ENCODE data around the gene CARS2.

The CARS2 gene

GRCh38 chr13:110715395-110716246, 9.7 kb upstream of the CARS2 start:
- TF ChIP-seq CTCF (IDR thresholded peaks at IDR 0.05) = no peak
- H3K27ac ChIP-seq = peak overlapping the region; percentile 100
- DNase-seq (ENCODE audit: low spot score) = peak; percentile 99

GRCh38 chr13:110714797-110715394, 9.0 kb upstream of the CARS2 start:
- TF ChIP-seq CTCF (IDR thresholded peaks at IDR 0.05) = no peak
- Histone ChIP-seq H3K27ac (peak overlapping the region; percentile 100), H3K4me3 (peak overlapping the region; percentile 95)
- DNase-seq (ENCODE audit: low spot score) = no peak

More at GRCh38 chr13:110715395-110716246, 9.7 kb upstream of the CARS2 start:
- peak overlapping the region; percentile 95 for H3K4me3 ChIP-seq

GRCh38 chr13:110713981-110714796, 8.3 kb upstream of the CARS2 start:
- no peak for TF ChIP-seq CTCF (IDR thresholded peaks at IDR 0.05)
- DNase-seq (ENCODE audit: low spot score) = peak; percentile 81
- Histone ChIP-seq H3K4me3 (peak overlapping the region; percentile 95), H3K27ac (peak overlapping the region; percentile 100)

GRCh38 chr13:110713642-110713952, 7.7 kb upstream of the CARS2 start, which contains the start of gene ING1:
ING1 (plus strand) TSS chr13:110713700; CDS start chr13:110714150, 450 bp downstream.
- TF ChIP-seq CTCF (IDR thresholded peaks at IDR 0.05) = no peak
- Histone ChIP-seq H3K27ac (peak within 1 kb of the TSS; percentile 100), H3K4me3 (peak within 1 kb of the TSS; percentile 95)
- no peak for DNase-seq (ENCODE audit: low spot score)

- no peak for TF ChIP-seq CTCF (IDR thresholded peaks at IDR 0.05)
- Histone ChIP-seq H3K27ac (peak overlapping the region; percentile 100), H3K4me3 (peak overlapping the region; percentile 95)
- peak; percentile 100 for DNase-seq (ENCODE audit: low spot score)
Measured at GRCh38 chr13:110712849-110713641, 7.1 kb upstream of the CARS2 start.

GRCh38 chr13:110712081-110712848, 6.3 kb upstream of the CARS2 start:
- H3K27ac ChIP-seq = peak overlapping the region; percentile 100
- peak; percentile 96 for DNase-seq (ENCODE audit: low spot score)
- H3K4me3 ChIP-seq = peak overlapping the region; percentile 95
- TF ChIP-seq CTCF (IDR thresholded peaks at IDR 0.05) = no peak

Data from coronary artery (tissue), 2 donors.